NCI-H2107 (cell line): ENCODE measurements around the gene ROCK2.
"Not testable (repeated sequence)": the region's sequence is repeated elsewhere in the genome, so short reads cannot be mapped to it uniquely, and the experiment has no call there.

ENCODE experiments used
- DNase-seq: peaks from one replicate; lab custom pipeline; 2025; lab: John Stamatoyannopoulos, UW

Gene ROCK2

GRCh38 chr2:11264818-11265217, 79.6 kb downstream of the ROCK2 start:
- DNase-seq, result no peak

GRCh38 chr2:11264007-11264406, 80.4 kb downstream of the ROCK2 start:
- no peak for DNase-seq

- no peak for DNase-seq
Observed at GRCh38 chr2:11263177-11263576, 81.3 kb downstream of the ROCK2 start.

- DNase-seq, result not testable (repeated sequence)
Observed at GRCh38 chr2:11262438-11262837, 82.0 kb downstream of the ROCK2 start.

- not testable (repeated sequence) for DNase-seq
Observed at GRCh38 chr2:11261564-11261963, 82.9 kb downstream of the ROCK2 start.

- no peak for DNase-seq
Observed at GRCh38 chr2:11260979-11261378, 83.5 kb downstream of the ROCK2 start.

GRCh38 chr2:11257964-11258363, 86.5 kb downstream of the ROCK2 start:
- DNase-seq, result no peak

GRCh38 chr2:11257078-11257477, 87.4 kb downstream of the ROCK2 start:
- DNase-seq, result no peak

- DNase-seq, result no peak
Observed at GRCh38 chr2:11256166-11256565, 88.3 kb downstream of the ROCK2 start.

GRCh38 chr2:11254100-11254536, 90.3 kb downstream of the ROCK2 start:
- DNase-seq, result no peak

GRCh38 chr2:11252458-11252857, 92.0 kb downstream of the ROCK2 start:
- DNase-seq, result not testable (repeated sequence)

- no peak for DNase-seq
Observed at GRCh38 chr2:11250400-11251196, 93.8 kb downstream of the ROCK2 start.

GRCh38 chr2:11245322-11245721, 99.1 kb downstream of the ROCK2 start:
- DNase-seq, result no peak

- DNase-seq, result no peak
Observed at GRCh38 chr2:11244091-11244826, 100.2 kb downstream of the ROCK2 start.

- DNase-seq, result no peak
Observed at GRCh38 chr2:11243512-11243911, 100.9 kb downstream of the ROCK2 start.

GRCh38 chr2:11242542-11243174, 101.8 kb downstream of the ROCK2 start:
- DNase-seq, result no peak

- no peak for DNase-seq
Observed at GRCh38 chr2:11241412-11242203, 102.8 kb downstream of the ROCK2 start.

GRCh38 chr2:11239666-11240462, 104.6 kb downstream of the ROCK2 start:
- DNase-seq, result no peak

GRCh38 chr2:11239147-11239546, 105.3 kb downstream of the ROCK2 start:
- DNase-seq, result no peak

- no peak for DNase-seq
Observed at GRCh38 chr2:11237122-11237521, 107.3 kb downstream of the ROCK2 start.

- no peak for DNase-seq
Observed at GRCh38 chr2:11236335-11236734, 108.1 kb downstream of the ROCK2 start.
